Testis (tissue), 3 donors: Measurements from ENCODE around the gene IMMP2L. TPM values are rescaled to one million over a fixed set of nuclear protein-coding genes. Genes with fewer than 3 reads are reported as not detected.

ENCODE experiments used
- DNase-seq: peaks from one replicate; pipeline ENCODE4 v3.0.0-alpha.2; 2019
- H3K27ac ChIP-seq, 2 donors: fragments of 200-600 bp; sonication (generic); one replicate each; pipeline ENCODE4 v1.5.1; 2019
- H3K27me3 ChIP-seq: fragments of 200-600 bp; sonication (generic); one replicate; pipeline ENCODE4 v1.5.1; 2019
- H3K36me3 ChIP-seq: fragments of 200-600 bp; sonication (generic); one replicate; pipeline ENCODE4 v1.5.1; 2017; ENCODE audit warnings: low read depth; ENCODE audit errors: missing control alignments
- H3K4me1 ChIP-seq: fragments of 200-600 bp; sonication (generic); one replicate; pipeline ENCODE4 v1.5.1; 2019
- H3K4me3 ChIP-seq, 2 donors: fragments of 200-600 bp; sonication (generic); one replicate each; pipeline ENCODE4 v1.5.1; 2017 to 2019
- H3K9me3 ChIP-seq: fragments of 200-600 bp; sonication (generic); one replicate; pipeline ENCODE4 v1.5.1; 2017
- POLR2A ChIP-seq: fragments of 450-650 bp; IDR thresholded peaks from one replicate; pipeline ENCODE4 v1.6.1; 2017; ENCODE audit warnings: antibody characterized with exemption, mild to moderate bottlenecking, moderate library complexity
- WGBS, 2 donors: methylation state at CpG; one replicate each; pipeline ENCODE4 v1.1.5; 2018; 5-methylcytosine and 5-hydroxymethylcytosine counted together
- intact Hi-C: fragments of 100-400 bp; cut with DNase I; formaldehyde crosslinking; loops from one replicate; pipeline ENCODE4 v1.15.1; 2023; ENCODE audit warnings: low total_unique reads
- polyA plus RNA-seq: library from polyadenylated mRNA; stranded (reverse); fragments of 350-450 nt; fragmentation: Illumina TruSeq; extraction: RNeasy Lipid Tissue Mini Kit (QIAGEN cat#74804); gene quantifications from one replicate; pipeline ENCODE4 v1.2.3, GENCODE V29; 2014; ENCODE audit warnings: low read depth, low replicate concordance; ENCODE audit not compliant: insufficient read depth
- total RNA-seq, 2 donors: library from RNA; depleted of rRNA; stranded (reverse); fragments of >200 nt; gene quantifications; one replicate each; pipeline ENCODE4 v1.2.3, GENCODE V29; 2016
- TF ChIP-seq, protein P1 (sequence below), 3 experiments: fragments of 450-650 bp in 2 of 3; fragments of 200-600 bp in 1 of 3; sonication (generic) in 1 of 3; IDR thresholded peaks; one replicate each; pipeline ENCODE4 v1.5.1; 2016 to 2019; ENCODE audit warnings: antibody characterized with exemption in 3 of 3, mild to moderate bottlenecking in 2 of 3, moderate library complexity in 1 of 3

Gene IMMP2L
- total and polyA plus RNA-seq, 3 donors from 2014 or later = 10.7 to 12.4 (median 11.2) TPM

DNA sequence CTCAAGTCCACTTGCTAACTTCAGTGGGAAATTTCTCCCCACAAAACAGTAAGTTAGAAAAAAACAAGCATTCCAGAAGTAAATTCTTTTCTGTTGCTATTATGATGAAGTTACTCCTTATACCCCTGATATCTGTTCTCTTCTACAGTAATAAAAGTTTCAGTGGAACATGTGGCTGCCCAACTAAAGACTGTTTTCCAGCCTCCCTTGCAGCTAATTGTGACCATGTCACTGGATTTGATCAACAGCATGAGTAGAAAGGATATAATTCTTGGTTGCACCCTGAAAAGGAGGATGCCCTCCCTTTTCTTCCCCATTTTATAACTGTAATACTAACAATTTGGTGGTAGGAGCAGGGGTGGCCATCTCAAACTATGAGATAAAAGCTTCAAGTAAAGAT lies 40.6 kb downstream of the IMMP2L start:
- TF ChIP-seq, protein P1, sequence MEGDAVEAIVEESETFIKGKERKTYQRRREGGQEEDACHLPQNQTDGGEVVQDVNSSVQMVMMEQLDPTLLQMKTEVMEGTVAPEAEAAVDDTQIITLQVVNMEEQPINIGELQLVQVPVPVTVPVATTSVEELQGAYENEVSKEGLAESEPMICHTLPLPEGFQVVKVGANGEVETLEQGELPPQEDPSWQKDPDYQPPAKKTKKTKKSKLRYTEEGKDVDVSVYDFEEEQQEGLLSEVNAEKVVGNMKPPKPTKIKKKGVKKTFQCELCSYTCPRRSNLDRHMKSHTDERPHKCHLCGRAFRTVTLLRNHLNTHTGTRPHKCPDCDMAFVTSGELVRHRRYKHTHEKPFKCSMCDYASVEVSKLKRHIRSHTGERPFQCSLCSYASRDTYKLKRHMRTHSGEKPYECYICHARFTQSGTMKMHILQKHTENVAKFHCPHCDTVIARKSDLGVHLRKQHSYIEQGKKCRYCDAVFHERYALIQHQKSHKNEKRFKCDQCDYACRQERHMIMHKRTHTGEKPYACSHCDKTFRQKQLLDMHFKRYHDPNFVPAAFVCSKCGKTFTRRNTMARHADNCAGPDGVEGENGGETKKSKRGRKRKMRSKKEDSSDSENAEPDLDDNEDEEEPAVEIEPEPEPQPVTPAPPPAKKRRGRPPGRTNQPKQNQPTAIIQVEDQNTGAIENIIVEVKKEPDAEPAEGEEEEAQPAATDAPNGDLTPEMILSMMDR (IDR thresholded peaks at IDR 0.05) = no peak
- TF ChIP-seq POLR2A = no peak
- no peaks in the 10 kb centered on the region for H3K27me3 ChIP-seq
- H3K4me3 ChIP-seq = no peak overlapping the region
- intact Hi-C loops = no loop called here
- DNase-seq = no peak
- H3K27ac ChIP-seq = no peak overlapping the region
- no peaks in the 10 kb centered on the region for H3K36me3 ChIP-seq
- no peaks in the 10 kb centered on the region for H3K9me3 ChIP-seq
- H3K4me1 ChIP-seq = no peaks in the 10 kb centered on the region

DNA sequence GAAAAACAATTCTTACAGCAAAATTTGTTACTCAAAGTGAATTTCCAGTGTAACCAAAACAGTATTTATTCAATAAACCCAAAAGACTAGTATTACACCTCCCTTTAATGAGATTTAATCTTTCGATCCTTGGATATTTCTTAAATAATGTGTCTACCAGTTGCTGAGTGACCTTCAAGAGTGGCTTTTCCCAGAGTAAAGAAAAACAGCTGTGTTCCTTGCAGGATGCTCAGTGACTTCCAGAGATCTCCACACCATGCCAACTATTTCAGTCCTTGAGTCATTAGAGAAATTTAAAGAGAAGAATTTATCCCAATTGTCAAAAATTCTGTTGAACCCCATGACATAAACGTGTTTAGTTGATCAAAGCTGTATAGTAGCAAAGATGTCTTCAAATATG lies 44.0 kb downstream of the IMMP2L start:
- no peak overlapping the region for H3K4me3 ChIP-seq
- H3K27me3 ChIP-seq = no peaks in the 10 kb centered on the region
- no peaks in the 10 kb centered on the region for H3K4me1 ChIP-seq
- 55 to 57% methylated on average over 2 of the region's 2 CpGs for WGBS, 2 donors
- H3K36me3 ChIP-seq = no peaks in the 10 kb centered on the region
- H3K9me3 ChIP-seq = no peaks in the 10 kb centered on the region
- TF ChIP-seq POLR2A = no peak
- TF ChIP-seq, protein P1 (IDR thresholded peaks at IDR 0.05) = no peak
- intact Hi-C loops = no loop called here
- DNase-seq = no peak
- H3K27ac ChIP-seq = no peak overlapping the region

DNA sequence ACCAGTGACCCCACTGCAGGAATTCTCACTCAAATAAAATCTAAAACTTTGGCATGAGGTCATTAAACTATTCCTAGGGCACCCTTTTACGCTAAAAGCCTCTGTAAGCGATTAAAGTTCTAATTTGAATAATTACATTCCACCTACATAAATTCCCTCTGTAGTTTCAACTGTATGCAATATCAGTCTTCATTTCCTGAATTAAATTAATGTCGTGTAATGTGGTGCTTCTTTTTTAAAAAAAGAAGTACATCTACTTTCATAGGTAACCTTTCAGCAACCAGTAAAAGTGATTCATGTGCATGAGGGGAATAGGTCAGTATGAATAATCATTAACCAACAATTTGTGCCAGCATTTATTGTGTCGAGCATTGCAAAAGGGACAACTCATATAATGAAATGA lies 44.7 kb downstream of the IMMP2L start:
- no peak for DNase-seq
- no peak overlapping the region for H3K27ac ChIP-seq
- no peaks in the 10 kb centered on the region for H3K4me1 ChIP-seq
- 88 to 92% methylated on average over 4 of the region's 4 CpGs for WGBS, 2 donors
- no peaks in the 10 kb centered on the region for H3K27me3 ChIP-seq
- H3K36me3 ChIP-seq = no peaks in the 10 kb centered on the region
- H3K4me3 ChIP-seq = no peak overlapping the region
- intact Hi-C loops = no loop called here
- no peaks in the 10 kb centered on the region for H3K9me3 ChIP-seq
- TF ChIP-seq, protein P1 (IDR thresholded peaks at IDR 0.05) = no peak
- TF ChIP-seq POLR2A = no peak

DNA sequence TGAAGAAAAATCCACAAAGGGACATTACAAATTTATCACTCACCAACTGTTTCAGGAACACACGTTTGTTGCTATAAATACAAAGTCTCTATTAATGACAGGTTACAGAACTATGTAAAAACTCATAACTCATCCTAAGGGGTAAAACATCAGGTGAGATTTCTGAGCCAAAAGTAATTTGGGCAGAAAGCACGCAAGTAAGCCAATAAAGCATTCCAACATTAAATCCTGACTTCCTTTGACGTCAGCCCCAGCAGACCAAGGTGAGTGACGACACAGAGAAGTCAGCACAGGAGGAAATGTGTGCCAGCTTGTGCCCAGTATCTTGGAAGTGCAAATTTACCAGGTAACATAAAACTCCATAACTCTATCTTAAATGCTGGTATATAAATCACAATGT lies 45.7 kb downstream of the IMMP2L start:
- Histone ChIP-seq H3K4me1 (no peaks in the 10 kb centered on the region), H3K4me3 (no peak overlapping the region), H3K27me3 (no peaks in the 10 kb centered on the region), H3K36me3 (no peaks in the 10 kb centered on the region), H3K9me3 (no peaks in the 10 kb centered on the region), H3K27ac (no peak overlapping the region)
- intact Hi-C loops = no loop called here
- DNase-seq = no peak
- WGBS, 2 donors = 83 to 88% methylated on average over 4 of the region's 4 CpGs
- TF ChIP-seq, protein P1 (IDR thresholded peaks at IDR 0.05) = no peak
- no peak for TF ChIP-seq POLR2A

DNA sequence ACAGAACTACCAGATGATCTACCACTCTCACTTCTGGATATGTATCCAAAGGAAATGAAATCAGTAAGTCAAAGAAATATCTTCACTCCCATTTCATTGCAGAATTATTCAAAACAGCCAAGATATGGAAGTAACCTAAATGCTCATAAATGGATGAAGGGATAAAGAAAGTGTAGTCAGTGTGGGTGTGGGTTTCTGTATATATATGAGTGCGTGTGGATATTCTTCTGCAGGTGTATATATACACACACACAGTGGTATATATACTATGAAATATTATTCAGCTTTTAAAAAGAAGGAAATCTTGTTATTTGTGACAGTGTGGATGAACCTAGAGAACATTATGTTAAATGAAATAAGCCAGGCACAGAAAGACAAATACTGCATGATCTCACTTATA lies 48.7 kb downstream of the IMMP2L start:
- 97 to 100% methylated on average over 1 of the region's 1 CpG for WGBS, 2 donors

More for the DNA sequence above, 48.7 kb downstream of the IMMP2L start:
- H3K27ac ChIP-seq = no peak overlapping the region
- H3K4me3 ChIP-seq = no peak overlapping the region
- no peaks in the 10 kb centered on the region for H3K27me3 ChIP-seq
- H3K4me1 ChIP-seq = no peaks in the 10 kb centered on the region
- H3K36me3 ChIP-seq = no peaks in the 10 kb centered on the region
- TF ChIP-seq, protein P1 (IDR thresholded peaks at IDR 0.05) = no peak
- no peak for TF ChIP-seq POLR2A
- intact Hi-C loops = no loop called here
- no peaks in the 10 kb centered on the region for H3K9me3 ChIP-seq
- DNase-seq = no peak
